K562 (cell line): ENCODE measurements around the gene SYNE2. TPM values are rescaled to one million over a fixed set of nuclear protein-coding genes. Genes with fewer than 3 reads are reported as not detected.

Experiments
- ATAC-seq: fragments of 200-7000 bp; cut with Tn5 transposase; 3 replicates; pipeline ENCODE4 v1.9.1; 2020; ENCODE audit warnings: moderate library complexity
- BruUV-seq: library from RNA; stranded (reverse); fragments of 400-500 nt; replicated peaks from 2 replicates; lab custom pipeline; 2021; lab: Mats Ljungman, UMichigan
- CTCF ChIA-PET: fragments of 300-600 bp; formaldehyde crosslinking; extraction: SDS; loops from one replicate; lab custom pipeline; 2021; ENCODE audit warnings: low intra/inter-chr PET ratio; lab: Yijun Ruan, JAX
- POLR2A ChIA-PET: fragments of 300-600, 350-650 bp; sonication (Branson Sonifier 250); formaldehyde crosslinking; extraction: SDS; loops from one replicate; lab custom pipeline; 2021; ENCODE audit warnings: antibody characterized with exemption, inconsistent platforms; lab: Yijun Ruan, JAX
- DNase-seq, 4 experiments: peaks; one replicate each; pipeline versions ENCODE4 v3.0.0 to v3.0.0-alpha.2; 2011 to 2018; ENCODE audit warnings: low spot score in 3 of 4, mixed read lengths in 3 of 4; ENCODE audit errors: extremely low read depth in 1 of 4
- FAIRE-seq: peaks from 2 replicates; lab custom pipeline; 2011; peaks lifted over from hg19 to GRCh38; lab: Jason Lieb, UNC
- H2AFZ ChIP-seq: 2 replicates; pipeline ENCODE4 v1.6.0; 2011; ENCODE audit warnings: low read depth, low read length, control low read depth, inconsistent platforms
- H3K27ac ChIP-seq: fragments of 200-600 bp; 3 replicates; pipeline ENCODE4 v1.8.0; 2011; ENCODE audit warnings: low read depth, mild to moderate bottlenecking, control low read depth, inconsistent platforms, low read length, moderate library complexity, mixed read lengths; ENCODE audit errors: extremely low read depth
- H3K27me3 ChIP-seq, 2 experiments: fragments of 300-600 bp in 1 of 2; 2 replicates in 1 of 2; 3 replicates in 1 of 2; pipeline versions ENCODE4 v1.6.0 to v1.8.0; 2011; ENCODE audit warnings: inconsistent platforms in 2 of 2, low read length in 2 of 2, mild to moderate bottlenecking in 1 of 2, mixed read lengths in 1 of 2, moderate library complexity in 1 of 2; ENCODE audit not compliant: control insufficient read depth in 2 of 2, insufficient read depth in 2 of 2
- H3K36me3 ChIP-seq: fragments of 300-600 bp; 3 replicates; pipeline ENCODE4 v1.8.0; 2011; ENCODE audit warnings: mild to moderate bottlenecking, low read length, inconsistent platforms; ENCODE audit not compliant: control insufficient read depth, insufficient read depth
- H3K4me1 ChIP-seq, 2 experiments: fragments of 200-600 bp in 1 of 2; replicated peaks in 1 of 2; 2 replicates in 1 of 2; 3 replicates in 1 of 2; pipeline versions ENCODE4 v1.5.1 to v1.8.0; 2011; ENCODE audit warnings: inconsistent platforms in 2 of 2, low read length in 2 of 2, mild to moderate bottlenecking in 1 of 2, mixed read lengths in 1 of 2, moderate library complexity in 1 of 2; ENCODE audit not compliant: control insufficient read depth in 2 of 2, insufficient read depth in 2 of 2
- H3K4me2 ChIP-seq: 2 replicates; pipeline ENCODE4 v1.6.1; 2011; ENCODE audit warnings: low read length, control low read depth, inconsistent platforms, mixed read lengths; ENCODE audit not compliant: insufficient read depth
- H3K4me3 ChIP-seq: fragments of 200-600 bp; sonication (generic), shearing (Covaris generic); 2 replicates; pipeline ENCODE4 v1.5.1; 2016; ENCODE audit warnings: control low read depth, inconsistent platforms
- H3K79me2 ChIP-seq: fragments of 200-600 bp; 3 replicates; pipeline ENCODE4 v1.8.0; 2011; ENCODE audit warnings: low read length, inconsistent platforms; ENCODE audit not compliant: control insufficient read depth, insufficient read depth
- H3K9ac ChIP-seq, 2 experiments: 2 replicates each; pipeline versions ENCODE4 v1.6.0 to v1.6.1; 2011; ENCODE audit warnings: low read depth in 2 of 2, low read length in 2 of 2, control low read depth in 1 of 2, inconsistent platforms in 1 of 2, mild to moderate bottlenecking in 1 of 2, mixed read lengths in 1 of 2; ENCODE audit not compliant: insufficient read depth in 1 of 2
- H3K9me1 ChIP-seq: one replicate; pipeline ENCODE4 v1.6.0; 2011; ENCODE audit warnings: inconsistent platforms, mild to moderate bottlenecking, low read length, moderate library complexity; ENCODE audit not compliant: control insufficient read depth, insufficient read depth
- H3K9me3 ChIP-seq: replicated peaks from 2 replicates; pipeline ENCODE4 v1.5.1; 2011; ENCODE audit warnings: low read depth, low read length, inconsistent platforms; ENCODE audit not compliant: control insufficient read depth, insufficient read depth
- H4K20me1 ChIP-seq: replicated peaks from 2 replicates; pipeline ENCODE4 v1.6.1; 2011; ENCODE audit warnings: low read length, inconsistent platforms, mixed read lengths; ENCODE audit not compliant: control insufficient read depth, insufficient read depth
- BHLHE40 ChIP-seq: IDR thresholded peaks from 2 replicates; pipeline ENCODE4 v1.6.1; 2011; ENCODE audit warnings: low read length, improper control_type of control experiment
- FOXK2 ChIP-seq, 2 experiments: fragments of 450-650 bp; IDR thresholded peaks in 1 of 2; conservative IDR thresholded peaks in 1 of 2; 2 replicates each; pipeline ENCODE4 v1.6.1; 2016; ENCODE audit warnings: low read depth in 2 of 2, mild to moderate bottlenecking in 1 of 2
- FOXP1 ChIP-seq: sonication (generic); formaldehyde crosslinking; IDR thresholded peaks from 2 replicates; pipeline ENCODE4 v1.8.0; 2022; ENCODE audit warnings: mild to moderate bottlenecking, missing genetic modification reagents
- HEY1 ChIP-seq: fragments of 250-450 bp; sonication (Bioruptor Pico); IDR thresholded peaks from 2 replicates; pipeline ENCODE4 v1.5.0; 2020; ENCODE audit warnings: mild to moderate bottlenecking, moderate library complexity, borderline replicate concordance
- KAT2B ChIP-seq: IDR thresholded peaks from one replicate; pipeline ENCODE4 v1.6.1; 2012; ENCODE audit warnings: low read depth, mild to moderate bottlenecking, control low read depth, inconsistent platforms, low read length, moderate library complexity
- NR2C2 ChIP-seq, 2 experiments: fragments of 200-800 bp in 1 of 2; sonication (Bioruptor generic) in 1 of 2; sonication (generic) in 1 of 2; formaldehyde crosslinking in 1 of 2; IDR thresholded peaks; 2 replicates each; pipeline versions ENCODE4 v1.6.1 to v1.8.0; 2016 to 2022; ENCODE audit warnings: mild to moderate bottlenecking in 1 of 2, missing compliant biosample characterization in 1 of 2, missing genetic modification characterization in 1 of 2, missing genetic modification reagents in 1 of 2
- PCBP1 ChIP-seq: fragments of 200-400 bp; formaldehyde crosslinking; IDR thresholded peaks from 2 replicates; pipeline ENCODE4 v1.6.1; 2018; ENCODE audit warnings: mild to moderate bottlenecking, low read depth, low read length; ENCODE audit not compliant: poor library complexity, severe bottlenecking
- PTBP1 ChIP-seq: fragments of 200-400 bp; formaldehyde crosslinking; IDR thresholded peaks from 2 replicates; pipeline ENCODE4 v1.6.1; 2017; ENCODE audit warnings: low read depth, low read length
- RB1 ChIP-seq: fragments of 450-650 bp; IDR thresholded peaks from 2 replicates; pipeline ENCODE4 v1.6.1; 2017; ENCODE audit warnings: low read depth, mild to moderate bottlenecking
- SNIP1 ChIP-seq: fragments of 450-650 bp; IDR thresholded peaks from 2 replicates; pipeline ENCODE4 v1.7.1; 2017; ENCODE audit warnings: low read depth, mild to moderate bottlenecking
- SRSF9 ChIP-seq: fragments of 200-400 bp; formaldehyde crosslinking; IDR thresholded peaks from 2 replicates; pipeline ENCODE4 v1.6.1; 2017; ENCODE audit warnings: low read depth, low read length, borderline replicate concordance
- ZKSCAN1 ChIP-seq: fragments of 150-350 bp; IDR thresholded peaks from 2 replicates; pipeline ENCODE4 v1.6.1; 2016; ENCODE audit warnings: low read depth, low read length
- WGBS: fragments of 100-300 bp; shearing (Covaris generic); methylation state at CpG from one replicate; pipeline ENCODE4 v1.1.6; 2016; ENCODE audit warnings: low coverage, mixed read lengths; ENCODE audit not compliant: insufficient coverage; ENCODE audit errors: missing lambda C conversion rate; 5-methylcytosine and 5-hydroxymethylcytosine counted together
- in situ Hi-C: fragments of 300-500 bp; cut with MboI; formaldehyde crosslinking; loops from 4 replicates; pipeline ENCODE4 v1.15.0; 2018; ENCODE audit warnings: inconsistent platforms, mixed read lengths
- intact Hi-C: fragments of 100-400 bp; cut with micrococcal nuclease; formaldehyde crosslinking; loops from 2 replicates; pipeline ENCODE4 v1.14.2; 2022
- polyA plus RNA-seq, 8 experiments: library from polyadenylated mRNA; depleted of rRNA in 4 of 8; stranded (reverse) in 5 of 8; unstranded in 3 of 8; fragments of >200 nt; fragmentation: Nextera tagmentation in 2 of 8; fragmentation: Illumina TruSeq in 1 of 8; extraction: Ambion mirVana in 2 of 8; extraction: Trizol in 1 of 8; gene quantifications; 2 replicates each; pipeline versions ENCODE4 v1.2.1 to v1.2.3, GENCODE V29; 2011 to 2014; ENCODE audit warnings: inconsistent platforms in 1 of 8, missing spikeins in 1 of 8
- total RNA-seq, 7 experiments: library from RNA; depleted of rRNA in 6 of 7; stranded (reverse); fragments of >200 nt in 6 of 7; fragmentation: Illumina TruSeq in 2 of 7; extraction: Trizol in 2 of 7; gene quantifications; 2 replicates each; pipeline versions ENCODE4 v1.2.1 to v1.2.3, GENCODE V29; 2011 to 2021; ENCODE audit warnings: low replicate concordance in 1 of 7
- TF ChIP-seq, protein P1 (sequence below): fragments of 250-450 bp; sonication (Bioruptor Pico); IDR thresholded peaks from 2 replicates; pipeline ENCODE4 v1.8.0; 2021; ENCODE audit warnings: moderate library complexity, mild to moderate bottlenecking, inconsistent platforms
- TF ChIP-seq, protein P2 (sequence below): fragments of 250-450 bp; sonication (Bioruptor Pico); IDR thresholded peaks from 2 replicates; pipeline ENCODE4 v1.5.0; 2021; ENCODE audit warnings: mild to moderate bottlenecking, moderate library complexity
- TF ChIP-seq, protein P3 (sequence below): fragments of 250-450 bp; sonication (Bioruptor Pico); IDR thresholded peaks from 2 replicates; pipeline ENCODE4 v1.9.0; 2021; ENCODE audit warnings: mild to moderate bottlenecking
- TF ChIP-seq, protein P4 (sequence below): fragments of 250-450 bp; sonication (Bioruptor Pico); IDR thresholded peaks from 2 replicates; pipeline ENCODE4 v1.8.0; 2022; ENCODE audit warnings: inconsistent platforms, mild to moderate bottlenecking, moderate library complexity, borderline replicate concordance

SYNE2 gene
- total and polyA plus RNA-seq, 9 of the 15 experiments (the other 6 are each of a cell fraction or from before 2014, with no cell fraction given): 0.06 to 0.53 (median 0.11) TPM

DNA sequence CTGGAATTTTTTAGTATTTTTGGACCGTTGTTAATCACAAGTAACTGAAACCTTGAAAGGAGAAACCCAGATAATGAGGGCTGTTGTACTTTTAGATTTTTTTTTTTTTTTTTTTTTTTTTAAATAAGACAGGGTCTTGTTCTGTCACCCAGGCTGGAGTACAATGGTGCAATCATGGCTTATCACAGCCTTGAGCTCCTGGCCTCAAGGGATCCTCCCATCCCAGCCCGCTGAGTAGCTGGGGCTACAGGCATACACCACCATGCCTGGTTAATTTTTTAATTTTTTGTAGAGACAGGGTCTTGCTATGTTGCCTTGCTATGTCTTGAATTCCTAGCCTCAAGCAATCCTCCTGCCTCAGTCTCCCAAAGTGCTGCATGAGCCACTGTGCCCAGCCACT is 211.6 kb downstream of the SYNE2 start (continued):
- TF ChIP-seq, protein P1, sequence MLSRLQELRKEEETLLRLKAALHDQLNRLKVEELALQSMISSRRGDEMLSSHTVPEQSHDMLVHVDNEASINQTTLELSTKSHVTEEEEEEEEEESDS (CRISPR knock-in tag): no peak
- TF ChIP-seq, protein P2, sequence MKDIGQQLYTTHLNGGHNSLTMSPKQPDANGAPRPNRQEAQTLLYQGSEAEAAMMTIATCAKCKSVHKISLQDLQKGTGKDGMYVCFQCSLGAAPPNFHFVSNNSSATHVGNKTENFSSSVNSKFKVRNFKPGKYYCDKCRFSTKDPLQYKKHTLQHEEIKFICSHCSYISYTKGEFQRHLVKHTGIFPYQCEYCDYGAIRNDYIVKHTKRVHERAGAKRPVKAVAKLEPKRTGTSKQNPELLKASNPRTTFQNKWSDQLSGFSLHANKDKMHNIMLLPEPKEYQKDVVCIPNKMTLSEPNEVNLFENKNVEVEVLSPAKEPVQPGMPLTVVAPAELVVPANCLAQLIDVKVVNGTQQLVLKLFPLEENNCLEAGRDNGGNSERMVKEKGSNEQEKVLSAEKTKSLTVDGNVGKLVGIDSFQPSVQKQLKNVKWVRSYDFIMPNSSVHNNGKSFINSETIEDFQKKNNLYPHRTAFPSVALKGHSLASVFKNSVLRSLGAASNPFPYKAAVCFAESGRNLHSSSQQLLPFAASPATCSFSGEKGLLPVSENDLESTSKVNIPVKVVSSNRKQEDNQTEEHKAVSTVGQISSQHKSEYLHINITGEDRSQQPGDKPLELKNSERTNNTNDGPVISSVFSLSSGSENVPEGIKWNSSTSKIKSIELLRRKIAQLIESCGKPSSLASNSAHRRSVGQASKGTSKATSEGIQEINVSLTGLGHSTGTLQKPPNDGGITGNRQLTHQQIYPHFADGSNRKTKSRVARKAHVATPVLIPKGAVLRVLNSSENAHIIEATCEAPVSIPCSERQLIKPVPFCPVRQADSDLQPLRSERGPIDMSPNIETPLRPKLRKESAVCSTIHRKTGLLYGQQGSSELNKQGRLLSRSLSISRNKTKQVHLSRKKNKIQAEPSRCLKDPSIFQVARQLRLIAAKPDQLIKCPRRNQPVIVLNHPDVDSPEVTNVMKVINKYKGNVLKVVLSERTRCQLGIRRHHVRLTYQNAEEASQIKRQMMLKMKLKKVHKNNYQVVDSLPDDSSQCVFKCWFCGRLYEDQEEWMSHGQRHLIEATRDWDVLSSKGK (CRISPR knock-in tag): no peak
- no peak for TF ChIP-seq SRSF9
- no peak for TF ChIP-seq HEY1
- no peak for TF ChIP-seq FOXK2 (conservative IDR thresholded peaks at IDR 0.05 in 1 of 2, IDR thresholded peaks at IDR 0.05 in 1 of 2; ENCODE audit: low read depth in 2 of 2)
- no peak for TF ChIP-seq PTBP1

DNA sequence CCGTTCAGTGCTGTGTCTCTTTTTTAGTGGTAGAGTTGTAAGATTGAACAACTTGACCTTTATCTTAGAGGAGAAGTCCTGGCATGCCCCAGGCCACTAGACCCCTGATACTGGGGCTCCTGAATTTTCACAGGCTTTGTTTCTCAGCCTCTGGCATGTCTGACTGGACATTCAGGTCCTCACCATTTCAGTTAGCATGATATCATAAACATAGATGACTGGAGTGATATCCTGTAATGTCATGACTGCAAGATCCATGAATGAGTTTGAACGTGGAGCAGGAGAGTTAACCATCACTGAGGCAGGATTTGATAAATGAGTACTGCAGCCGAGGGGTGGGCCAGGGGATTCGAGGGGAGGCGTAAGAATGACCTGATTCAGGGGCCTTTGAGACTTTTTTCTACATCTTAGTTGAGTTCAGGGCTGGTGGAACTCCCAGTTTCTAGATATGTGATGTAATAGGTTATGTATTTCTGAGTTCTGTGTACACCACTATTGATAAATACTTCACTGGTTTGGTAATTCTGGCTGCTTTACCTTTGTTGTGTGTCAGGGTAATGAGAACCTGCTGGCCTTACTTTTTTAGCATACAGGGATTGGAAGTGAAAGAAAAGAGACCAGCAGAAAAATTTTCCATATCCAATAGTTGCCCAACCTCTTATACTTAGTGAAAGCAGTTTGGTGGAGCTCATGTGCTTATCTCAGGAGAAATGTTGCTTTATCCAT is 217.0 kb downstream of the SYNE2 start:
- no peaks in the 10 kb centered on the region for H3K9me3 ChIP-seq
- POLR2A ChIA-PET: no interaction called here
- in situ Hi-C loops: no loop called here
- H3K79me2 ChIP-seq: no peaks in the 10 kb centered on the region
- no TSS peak for BruUV-seq
- H3K27me3 ChIP-seq: no peaks in the 10 kb centered on the region; a peak in 1 of 5 replicates
- CTCF ChIA-PET: no interaction called here
- no peak overlapping the region for H3K27ac ChIP-seq
- H3K9me1 ChIP-seq: no peaks in the 10 kb centered on the region
- DNase-seq: no peak
- intact Hi-C loops: no loop called here
- H3K4me2 ChIP-seq: no peak overlapping the region
- no peak for FAIRE-seq
- no peaks in the 10 kb centered on the region for H3K4me1 ChIP-seq
- no peak for ATAC-seq
- H4K20me1 ChIP-seq: no peaks in the 10 kb centered on the region
- 0% methylated on average over 4 of the region's 5 CpGs for WGBS
- H3K9ac ChIP-seq: no peak overlapping the region
- no peaks in the 10 kb centered on the region for H3K36me3 ChIP-seq
- H3K4me3 ChIP-seq: no peak overlapping the region
- no peak overlapping the region for H2AFZ ChIP-seq
- TF ChIP-seq SNIP1 (no peak), ZKSCAN1 (no peak), PCBP1 (no peak), RB1 (no peak), NR2C2 (CRISPR knock-in tag; IDR thresholded peaks at IDR 0.05) (no peak), NR2C2 (tag; IDR thresholded peaks at IDR 0.05) (no peak), BHLHE40 (no peak), KAT2B (no peak), FOXP1 (CRISPR knock-in tag) (no peak)
- TF ChIP-seq, protein P3, sequence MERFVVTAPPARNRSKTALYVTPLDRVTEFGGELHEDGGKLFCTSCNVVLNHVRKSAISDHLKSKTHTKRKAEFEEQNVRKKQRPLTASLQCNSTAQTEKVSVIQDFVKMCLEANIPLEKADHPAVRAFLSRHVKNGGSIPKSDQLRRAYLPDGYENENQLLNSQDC (CRISPR knock-in tag): no peak
- TF ChIP-seq, protein P4, sequence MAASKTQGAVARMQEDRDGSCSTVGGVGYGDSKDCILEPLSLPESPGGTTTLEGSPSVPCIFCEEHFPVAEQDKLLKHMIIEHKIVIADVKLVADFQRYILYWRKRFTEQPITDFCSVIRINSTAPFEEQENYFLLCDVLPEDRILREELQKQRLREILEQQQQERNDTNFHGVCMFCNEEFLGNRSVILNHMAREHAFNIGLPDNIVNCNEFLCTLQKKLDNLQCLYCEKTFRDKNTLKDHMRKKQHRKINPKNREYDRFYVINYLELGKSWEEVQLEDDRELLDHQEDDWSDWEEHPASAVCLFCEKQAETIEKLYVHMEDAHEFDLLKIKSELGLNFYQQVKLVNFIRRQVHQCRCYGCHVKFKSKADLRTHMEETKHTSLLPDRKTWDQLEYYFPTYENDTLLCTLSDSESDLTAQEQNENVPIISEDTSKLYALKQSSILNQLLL (CRISPR knock-in tag): no peak
